IPS-NIHi7 (cell line): ENCODE results near the gene MBOAT7.
A peak's percentile ranks its signal among the peaks of the same experiment; 100 is the strongest.
"Not testable (repeated sequence)": the region's sequence is repeated elsewhere in the genome, so short reads cannot be mapped to it uniquely, and the experiment has no call there.

ENCODE experiments used
- DNase-seq: peaks from one replicate; pipeline ENCODE4 v3.0.0; 2012; ENCODE audit warnings: mixed read lengths; ENCODE audit errors: extremely low spot score

MBOAT7 gene, protein sequence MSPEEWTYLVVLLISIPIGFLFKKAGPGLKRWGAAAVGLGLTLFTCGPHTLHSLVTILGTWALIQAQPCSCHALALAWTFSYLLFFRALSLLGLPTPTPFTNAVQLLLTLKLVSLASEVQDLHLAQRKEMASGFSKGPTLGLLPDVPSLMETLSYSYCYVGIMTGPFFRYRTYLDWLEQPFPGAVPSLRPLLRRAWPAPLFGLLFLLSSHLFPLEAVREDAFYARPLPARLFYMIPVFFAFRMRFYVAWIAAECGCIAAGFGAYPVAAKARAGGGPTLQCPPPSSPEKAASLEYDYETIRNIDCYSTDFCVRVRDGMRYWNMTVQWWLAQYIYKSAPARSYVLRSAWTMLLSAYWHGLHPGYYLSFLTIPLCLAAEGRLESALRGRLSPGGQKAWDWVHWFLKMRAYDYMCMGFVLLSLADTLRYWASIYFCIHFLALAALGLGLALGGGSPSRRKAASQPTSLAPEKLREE

DNA sequence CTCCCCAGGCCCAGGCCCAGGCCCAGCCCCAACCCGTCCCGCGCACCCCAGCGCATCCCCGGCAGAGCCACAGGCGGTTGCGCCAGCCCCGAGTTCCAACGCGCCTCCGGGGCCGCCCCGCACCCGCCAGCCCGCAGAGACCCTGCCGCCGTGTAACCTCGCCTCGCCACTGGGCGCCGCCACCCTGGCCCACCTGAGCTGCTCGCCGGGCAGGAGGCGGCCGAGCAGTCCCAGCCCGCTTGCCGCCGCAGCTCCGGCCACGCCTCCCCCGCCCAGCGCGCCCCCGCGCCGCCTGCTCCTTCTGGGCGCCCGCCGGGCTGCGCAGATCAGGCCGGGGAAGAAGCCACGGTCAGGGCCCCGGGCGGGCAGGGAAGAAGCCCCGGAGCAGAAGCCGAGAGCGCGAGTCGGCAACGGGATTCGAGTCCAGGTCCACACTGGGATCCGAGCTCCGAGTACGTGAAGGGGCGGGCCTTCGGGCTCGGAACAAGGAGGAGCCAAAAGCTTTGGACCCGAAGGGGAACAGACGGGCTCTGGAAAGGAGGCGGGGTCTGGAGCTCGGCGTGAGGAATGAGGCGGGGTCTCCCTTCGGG lies at the start of gene MBOAT7:
Gene MBOAT7 (minus strand): TSS at position 436 of the 590 bp plus-strand sequence. CDS start 1,072 bp downstream, outside the sequence.
- no peak for DNase-seq

- DNase-seq = no peak
Observed at GRCh38 chr19:54233941-54234340, 44.6 kb upstream of the MBOAT7 start.

DNA sequence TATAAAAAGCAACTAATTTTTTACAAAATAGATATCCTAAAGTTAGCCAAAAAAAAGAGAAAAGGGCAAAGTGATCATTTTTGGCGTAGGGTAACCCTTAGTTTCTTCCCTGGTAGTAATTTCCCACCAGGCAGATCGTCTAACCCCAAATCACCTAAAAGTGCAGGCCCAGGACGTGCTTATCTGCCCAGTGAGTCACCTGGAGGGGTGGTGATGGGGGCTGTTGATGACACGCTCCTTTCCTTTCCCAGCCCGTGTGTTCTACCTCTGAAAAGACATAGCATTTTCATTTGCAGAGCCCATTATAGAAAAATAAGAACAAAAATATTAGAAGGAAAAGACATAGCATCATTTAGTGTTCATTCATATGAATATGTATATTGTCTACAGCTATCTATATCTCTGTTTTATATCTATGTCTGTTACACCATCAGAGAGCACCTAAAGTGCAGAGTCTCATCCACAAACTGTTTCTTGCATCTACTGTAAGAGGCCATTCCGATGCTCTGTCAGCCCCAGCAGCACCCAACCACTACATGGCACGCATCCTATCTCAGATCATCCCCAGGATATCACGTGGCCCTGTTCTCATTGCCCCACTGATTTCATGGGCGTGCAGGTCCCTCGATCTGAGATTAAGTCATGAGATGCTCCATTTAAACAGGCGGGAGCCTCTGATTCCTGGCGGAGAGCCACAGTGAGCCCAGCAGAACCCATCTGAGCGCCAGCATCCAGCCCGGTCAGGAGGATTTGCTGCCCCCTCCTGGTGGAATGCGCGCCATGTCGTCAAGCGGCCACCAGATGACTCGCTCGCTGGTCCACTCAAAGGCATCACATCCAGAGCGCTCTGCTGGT lies 41.9 kb upstream of the MBOAT7 start:
- DNase-seq = peak; percentile 98

- no peak for DNase-seq
Observed at GRCh38 chr19:54230031-54230430, 40.7 kb upstream of the MBOAT7 start.

DNA sequence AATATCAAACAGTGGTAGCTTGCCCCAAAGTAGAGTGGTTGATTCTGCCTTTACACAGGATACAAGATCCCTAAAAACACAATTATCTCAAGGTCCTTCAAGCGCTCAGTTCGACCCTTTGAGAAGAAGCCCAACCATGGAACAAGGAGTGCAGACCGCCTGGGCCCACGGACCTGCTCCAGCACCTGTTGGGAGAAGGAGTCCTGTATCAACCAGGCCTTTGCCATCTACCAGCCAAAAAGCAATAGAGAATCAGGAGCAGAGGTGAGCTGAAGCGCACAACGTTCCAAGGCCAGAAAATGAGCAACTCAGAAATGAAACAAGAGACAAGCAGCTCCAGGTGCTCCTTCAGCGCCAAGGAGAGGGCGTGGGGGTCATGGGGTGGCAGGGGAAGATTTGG lies 39.8 kb upstream of the MBOAT7 start:
- DNase-seq = no peak

- DNase-seq = not testable (repeated sequence)
Observed at GRCh38 chr19:54224619-54225018, 35.2 kb upstream of the MBOAT7 start.

- not testable (repeated sequence) for DNase-seq
Observed at GRCh38 chr19:54223937-54224281, 34.5 kb upstream of the MBOAT7 start.

DNA sequence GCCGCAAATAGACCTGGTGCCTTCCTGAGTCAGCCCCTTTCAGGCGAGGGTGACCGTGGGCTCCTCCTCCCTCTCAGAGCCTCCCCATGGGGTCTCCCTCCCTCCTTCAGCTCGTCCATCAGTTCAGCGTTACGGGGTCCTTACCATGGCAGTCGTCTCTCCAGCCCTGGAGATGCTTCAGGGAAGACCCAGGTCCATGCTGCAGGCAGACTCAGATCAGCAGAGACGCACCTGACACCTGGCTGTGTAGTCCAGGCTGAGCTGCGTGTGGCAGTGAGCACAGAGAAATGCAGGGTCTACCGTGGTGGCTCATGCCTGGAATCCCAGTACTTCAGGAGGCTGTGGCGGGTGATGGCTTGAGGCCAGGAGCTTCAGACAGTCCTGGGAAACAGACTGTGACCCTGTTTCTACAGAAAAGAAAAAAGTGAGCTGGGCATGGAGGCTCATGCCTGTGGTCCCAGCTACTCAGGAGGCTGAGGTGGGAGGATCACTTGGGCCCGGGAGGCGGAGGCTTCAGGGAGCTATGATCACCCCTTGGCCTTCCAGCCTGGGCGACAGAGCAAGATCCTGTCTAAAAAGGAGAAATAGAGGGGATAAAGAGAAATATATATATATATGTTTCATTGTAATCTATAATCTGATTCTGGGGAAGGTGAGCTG lies 34.0 kb upstream of the MBOAT7 start:
- DNase-seq = not testable (repeated sequence)

GRCh38 chr19:54222474-54223276 lies 33.3 kb upstream of the MBOAT7 start, which contains the start of gene LILRB3:
Gene LILRB3 (minus strand): TSS chr19:54223007. CDS start chr19:54222976, 31 bp downstream.
- not testable (repeated sequence) for DNase-seq

GRCh38 chr19:54221947-54222346 lies 32.6 kb upstream of the MBOAT7 start:
- DNase-seq = not testable (repeated sequence)

DNA sequence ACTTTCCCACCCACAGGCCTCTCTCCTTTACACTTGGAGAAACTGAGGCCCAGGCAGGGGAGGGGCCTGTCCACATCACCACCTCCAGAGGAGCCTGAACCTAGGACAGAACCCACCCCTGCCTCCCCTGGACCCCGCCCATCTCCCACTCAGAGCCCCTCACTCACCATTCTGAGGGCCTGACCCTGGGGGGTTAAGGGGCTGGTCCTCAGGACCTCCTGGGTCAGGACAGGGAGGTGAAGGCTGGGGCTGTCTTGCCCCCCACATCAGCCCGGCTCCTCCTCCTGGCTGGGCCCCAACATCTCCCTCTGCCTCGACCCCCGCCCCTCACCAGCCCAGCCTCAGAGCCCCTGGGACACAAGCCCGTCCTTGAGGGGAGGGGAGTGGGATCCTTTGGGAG lies 30.3 kb upstream of the MBOAT7 start:
- DNase-seq = not testable (repeated sequence)

- DNase-seq = no peak
Observed at GRCh38 chr19:54218960-54219661, 29.7 kb upstream of the MBOAT7 start.

GRCh38 chr19:54218259-54218658 lies 28.9 kb upstream of the MBOAT7 start:
- DNase-seq = no peak

DNA sequence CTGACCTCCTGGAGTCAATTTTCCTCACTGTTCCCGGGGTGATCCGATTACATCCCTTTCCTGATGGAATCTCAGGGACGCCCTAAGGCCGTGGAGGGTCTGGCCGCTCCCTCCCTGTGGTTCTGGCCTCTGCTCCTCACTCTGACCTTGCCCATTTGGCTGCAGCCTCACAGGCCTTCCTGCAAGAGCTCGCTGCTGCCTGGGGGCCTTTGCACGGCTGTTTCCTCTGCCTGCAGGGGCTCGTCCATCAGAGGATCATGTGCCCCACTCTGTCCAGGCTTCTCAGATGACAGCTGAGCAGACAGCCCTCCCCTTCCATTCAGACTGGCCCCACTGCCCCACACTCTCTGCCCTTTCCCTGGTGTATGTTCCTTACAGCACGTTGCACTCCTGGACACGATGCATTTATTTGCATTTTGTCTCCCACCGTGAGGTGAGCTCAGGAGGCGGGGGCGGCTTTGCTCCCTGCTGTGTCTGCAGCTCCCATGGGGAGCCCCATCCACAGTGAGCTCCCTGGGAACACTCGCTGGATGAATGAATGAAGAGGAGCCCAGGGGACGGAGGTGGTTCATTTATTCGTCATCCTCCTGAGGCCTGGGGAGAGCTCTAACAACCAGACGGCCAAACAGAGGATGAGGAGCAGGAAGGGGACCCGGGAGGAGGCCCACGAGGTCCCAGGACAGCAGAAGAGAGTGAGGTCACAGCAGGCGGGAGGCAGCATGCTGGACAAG lies 28.3 kb upstream of the MBOAT7 start:
- DNase-seq = not testable (repeated sequence)

DNA sequence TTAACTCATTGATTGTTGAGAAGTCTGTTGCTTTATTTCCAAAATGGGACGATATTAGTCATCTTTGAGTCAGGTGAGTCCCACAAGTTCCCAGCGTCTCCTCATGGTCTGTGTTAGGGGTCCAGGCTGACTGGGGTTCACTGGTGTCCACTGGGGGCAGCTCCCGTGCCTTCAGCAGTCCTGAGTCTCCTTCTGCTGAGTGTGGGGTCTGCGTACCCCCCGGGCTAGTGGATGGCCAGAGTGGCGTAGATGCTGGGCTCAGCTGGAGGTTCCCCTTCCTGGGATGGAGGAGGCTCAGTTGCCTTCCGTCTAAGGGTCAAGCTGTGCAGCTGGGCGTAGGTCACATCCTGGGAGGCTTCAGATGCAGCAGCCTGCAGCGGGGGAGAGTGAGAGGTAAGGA lies 27.5 kb upstream of the MBOAT7 start:
- no peak for DNase-seq

- not testable (repeated sequence) for DNase-seq
Observed at GRCh38 chr19:54214734-54215133, 25.4 kb upstream of the MBOAT7 start.

- DNase-seq = not testable (repeated sequence)
Observed at GRCh38 chr19:54214217-54214616, 24.8 kb upstream of the MBOAT7 start.

DNA sequence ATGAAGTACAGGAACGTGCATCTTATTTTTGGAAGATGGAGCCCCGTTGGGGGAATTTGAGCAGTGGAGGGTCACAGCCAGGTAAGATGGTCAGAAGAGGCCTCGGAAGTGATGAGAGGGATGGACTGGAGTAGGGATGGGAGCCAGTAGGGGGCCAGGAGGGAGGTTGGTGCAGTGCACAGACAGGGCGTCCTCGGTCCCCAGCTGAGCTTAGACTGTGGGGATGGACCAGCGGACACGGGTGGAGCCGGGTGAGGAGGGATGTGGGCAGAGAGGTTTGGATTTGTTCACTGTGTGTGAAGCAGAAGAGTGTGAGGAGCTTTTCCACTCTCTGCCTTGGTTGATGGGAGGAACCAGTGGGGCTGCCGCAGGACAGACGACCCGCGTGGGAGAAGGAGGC lies 21.9 kb upstream of the MBOAT7 start:
- no peak for DNase-seq

- peak; percentile 16 for DNase-seq
Observed at GRCh38 chr19:54209811-54210494, 20.6 kb upstream of the MBOAT7 start.
